ENCODE measurements around the gene NEK7. TPM values are rescaled to one million over a fixed set of nuclear protein-coding genes. Genes with fewer than 3 reads are reported as not detected.
"Not testable (repeated sequence)": the region's sequence is repeated elsewhere in the genome, so short reads cannot be mapped to it uniquely, and the experiment has no call there.

The NEK7 gene
- total RNA-seq, 1 experiment from 2014 or later = 49.2 TPM

DNA sequence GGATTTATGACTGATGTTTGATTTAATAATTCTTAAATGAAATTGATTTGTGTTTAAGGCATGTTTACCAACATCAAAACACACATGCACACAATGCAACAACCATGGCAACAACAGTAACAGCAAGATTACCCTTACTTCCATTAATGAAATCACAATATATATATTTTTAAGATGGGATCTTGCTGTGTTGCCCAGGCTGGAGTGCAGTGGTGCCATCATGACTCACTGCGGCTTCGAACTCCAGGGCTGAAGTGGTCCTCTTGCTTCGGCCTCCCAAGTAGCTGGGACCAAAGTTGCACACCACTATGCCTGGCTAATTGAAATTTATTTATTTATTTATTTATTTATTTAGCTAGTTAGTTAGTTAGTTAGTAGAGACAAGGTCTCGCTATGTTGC lies 27.7 kb downstream of the NEK7 start:
- DNase-seq (ENCODE audit: low read depth, low spot score) = no peak
- in situ Hi-C loops (cut with HindIII; ENCODE audit: low pct_unique_long_range_greater_than_20kb, low sequenced_read_pairs) = no loop called here

DNA sequence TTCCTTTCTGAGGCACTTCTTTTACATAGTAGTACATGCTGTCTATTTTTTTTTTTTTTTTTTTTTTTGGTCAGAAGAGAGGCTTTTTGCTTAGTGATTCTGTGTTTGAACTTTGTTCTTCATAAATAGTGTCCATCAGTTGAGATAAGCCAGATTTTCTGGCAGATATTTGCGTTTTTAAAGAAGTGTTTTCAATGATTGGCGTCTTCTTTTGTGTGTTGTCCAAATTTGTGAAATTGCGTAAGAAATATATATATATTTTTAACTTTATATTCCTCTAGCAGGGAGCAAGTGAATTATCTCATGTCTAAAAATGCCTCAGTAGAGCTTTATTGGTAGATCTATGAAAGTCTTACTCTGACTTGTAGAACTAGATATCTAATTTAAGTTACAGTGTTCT lies 28.3 kb downstream of the NEK7 start:
- in situ Hi-C loops (cut with HindIII; ENCODE audit: low pct_unique_long_range_greater_than_20kb, low sequenced_read_pairs) = no loop called here
- DNase-seq (ENCODE audit: low read depth, low spot score) = no peak

DNA sequence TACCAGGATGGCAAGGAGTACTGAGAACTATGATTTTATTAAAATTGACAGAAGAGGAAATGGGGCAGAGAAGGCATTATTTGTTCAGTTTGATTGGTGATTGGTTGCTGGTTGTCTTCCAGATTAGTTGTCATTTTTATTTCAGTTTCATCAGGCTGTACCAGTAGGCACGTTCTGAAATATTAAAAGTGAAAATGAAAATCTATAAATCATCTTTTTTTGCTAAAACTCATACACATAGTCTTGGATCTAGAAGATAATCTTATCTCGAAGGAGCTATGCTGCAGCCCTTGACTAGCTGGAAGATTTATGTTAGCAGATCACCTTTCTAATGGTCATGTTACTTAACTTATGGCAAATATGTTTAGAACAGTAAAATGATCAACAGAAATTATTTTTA lies 29.0 kb downstream of the NEK7 start:
- in situ Hi-C loops (cut with HindIII; ENCODE audit: low pct_unique_long_range_greater_than_20kb, low sequenced_read_pairs) = no loop called here
- DNase-seq (ENCODE audit: low read depth, low spot score) = no peak

DNA sequence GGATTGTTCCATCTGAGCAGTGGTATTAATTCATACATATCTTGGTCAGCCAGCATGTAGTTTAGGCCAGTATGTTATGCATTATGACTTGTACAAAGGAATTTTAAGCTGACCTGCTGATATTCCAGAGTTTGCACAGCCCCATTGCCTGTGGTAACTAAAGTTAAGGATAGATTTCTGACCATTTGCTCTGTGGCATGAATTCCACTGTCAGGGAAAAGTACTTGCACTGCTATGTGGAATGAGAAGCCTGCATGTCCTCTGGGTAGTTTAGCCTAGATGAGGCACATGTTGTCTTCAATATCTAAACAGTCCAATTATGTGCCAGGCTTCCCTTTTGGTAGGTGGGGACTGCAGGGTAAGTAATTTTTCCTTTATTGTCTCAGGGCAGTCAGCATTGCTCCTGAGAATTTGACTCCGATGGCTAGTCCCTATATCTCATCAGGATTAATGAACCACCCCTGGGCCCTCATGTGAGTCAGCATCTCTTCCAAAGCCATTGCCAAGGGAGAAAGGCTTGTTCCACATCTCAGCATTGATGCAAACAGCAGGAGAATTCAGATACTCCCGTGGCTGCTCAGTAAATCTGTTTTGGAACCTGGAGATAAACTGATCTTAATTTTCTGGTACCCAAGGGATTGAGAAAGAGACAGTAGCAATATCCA lies 30.2 kb downstream of the NEK7 start:
- no peak for DNase-seq (ENCODE audit: low read depth, low spot score)
- in situ Hi-C loops (cut with HindIII; ENCODE audit: low pct_unique_long_range_greater_than_20kb, low sequenced_read_pairs) = no loop called here

DNA sequence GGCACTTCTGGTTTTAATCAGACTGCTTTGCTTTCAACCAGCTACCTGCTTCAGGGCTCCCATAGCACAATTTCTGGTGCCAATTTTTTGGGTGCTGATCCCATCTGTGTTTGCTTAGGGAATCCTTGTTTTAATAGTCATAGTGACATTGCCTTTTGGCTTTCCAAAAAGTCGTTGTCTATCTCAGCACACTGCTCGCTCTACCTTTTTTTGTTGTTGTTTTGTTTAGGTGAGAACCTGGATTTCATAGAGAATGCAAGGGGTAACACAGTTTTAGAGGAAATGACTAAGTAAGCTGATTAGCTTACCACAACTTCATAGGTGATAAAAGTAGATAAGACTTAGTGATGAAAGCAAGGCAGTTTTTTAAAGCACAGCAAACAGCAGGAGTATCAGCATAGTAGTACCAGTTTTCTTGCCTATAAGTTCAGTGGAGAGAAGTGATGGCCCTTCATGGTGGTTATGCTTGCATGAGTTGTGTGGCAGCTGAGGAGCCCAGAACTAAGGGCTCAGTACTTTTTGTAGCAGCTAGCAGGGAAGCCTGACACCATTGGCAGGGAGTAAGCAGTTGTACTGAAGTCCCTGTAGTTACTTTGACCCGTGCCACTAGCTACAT lies 31.3 kb downstream of the NEK7 start:
- no peak for DNase-seq (ENCODE audit: low read depth, low spot score)
- in situ Hi-C loops (cut with HindIII; ENCODE audit: low pct_unique_long_range_greater_than_20kb, low sequenced_read_pairs) = no loop called here

DNA sequence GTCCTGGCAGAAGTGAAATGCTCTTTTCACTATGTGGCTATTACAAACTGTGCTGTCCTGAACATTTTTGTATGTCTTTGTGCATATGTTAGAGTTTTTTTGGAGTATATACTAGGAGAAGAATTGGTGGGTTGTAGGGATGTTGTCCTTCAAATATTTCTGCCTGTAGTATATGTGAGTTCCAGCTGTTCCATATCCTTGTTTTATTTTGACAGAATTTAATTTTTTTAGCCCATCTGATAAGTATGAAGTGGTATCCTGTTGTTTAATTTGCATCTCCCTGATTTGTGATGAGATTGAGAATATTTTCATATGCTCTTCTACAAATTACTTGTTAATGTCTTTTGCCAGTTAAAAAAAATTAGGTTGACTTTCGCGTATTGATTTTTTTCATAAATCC lies 34.3 kb downstream of the NEK7 start:
- in situ Hi-C loops (cut with HindIII; ENCODE audit: low pct_unique_long_range_greater_than_20kb, low sequenced_read_pairs) = no loop called here
- no peak for DNase-seq (ENCODE audit: low read depth, low spot score)

DNA sequence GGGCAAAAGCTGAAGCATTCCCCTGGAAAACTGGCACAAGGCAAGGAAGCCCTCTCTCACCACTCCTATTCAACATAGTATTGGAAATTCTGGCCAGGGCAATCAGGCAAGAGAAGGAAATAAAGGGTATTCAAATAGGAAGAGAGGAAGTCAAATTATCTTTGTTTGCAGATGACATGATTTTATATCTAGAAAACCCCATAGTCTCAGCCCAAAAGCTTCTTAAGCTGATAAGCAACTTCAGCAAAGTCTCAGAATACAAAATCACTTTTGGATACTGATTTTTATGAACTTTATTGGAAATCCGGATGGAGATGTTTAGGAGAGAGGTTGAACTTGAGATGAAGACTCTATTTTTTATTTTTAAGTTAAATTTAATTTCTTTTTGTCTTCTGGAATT lies 37.1 kb downstream of the NEK7 start:
- in situ Hi-C loops (cut with HindIII; ENCODE audit: low pct_unique_long_range_greater_than_20kb, low sequenced_read_pairs); DNase-seq (ENCODE audit: low read depth, low spot score): not testable (repeated sequence)

DNA sequence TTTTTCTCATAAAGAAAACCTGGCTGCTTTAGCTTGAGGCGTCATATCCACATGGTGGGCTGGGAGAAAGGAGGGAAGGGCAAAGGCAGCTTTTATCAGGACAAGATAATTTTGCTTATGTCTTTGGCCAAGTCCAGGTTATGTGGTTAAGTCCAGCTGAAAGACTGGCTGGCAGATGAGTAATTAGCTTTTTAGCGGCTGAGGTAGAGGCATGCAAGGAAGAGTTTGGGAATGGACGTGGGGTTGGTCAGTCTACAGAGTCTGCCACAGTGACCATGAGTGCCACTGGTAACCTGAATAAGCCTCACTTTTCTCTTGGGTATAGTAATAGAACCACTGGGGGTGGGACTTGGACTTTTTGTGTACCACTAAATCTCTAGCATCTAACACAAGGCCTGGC lies 39.8 kb downstream of the NEK7 start:
- in situ Hi-C loops (cut with HindIII; ENCODE audit: low pct_unique_long_range_greater_than_20kb, low sequenced_read_pairs) = no loop called here
- DNase-seq (ENCODE audit: low read depth, low spot score) = no peak

DNA sequence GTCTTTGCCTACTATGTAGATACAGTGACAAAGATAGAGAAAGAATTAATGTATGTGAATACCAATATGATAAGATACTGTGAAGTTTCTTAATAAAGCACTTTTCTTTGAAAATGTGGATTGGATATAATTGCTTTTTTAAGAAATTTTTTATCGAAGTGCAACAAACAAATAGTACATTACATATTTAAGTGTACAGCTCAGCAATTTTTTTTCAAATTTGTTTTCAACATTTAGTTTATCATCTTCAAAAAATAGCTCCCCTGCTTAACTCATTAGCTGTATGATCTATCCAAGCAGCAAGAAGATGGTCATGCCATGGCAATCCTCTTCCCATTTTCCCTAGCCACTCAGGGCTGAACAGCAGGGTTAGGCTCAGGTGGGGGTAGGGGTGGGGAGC lies 40.5 kb downstream of the NEK7 start:
- DNase-seq (ENCODE audit: low read depth, low spot score) = no peak
- in situ Hi-C loops (cut with HindIII; ENCODE audit: low pct_unique_long_range_greater_than_20kb, low sequenced_read_pairs) = no loop called here

DNA sequence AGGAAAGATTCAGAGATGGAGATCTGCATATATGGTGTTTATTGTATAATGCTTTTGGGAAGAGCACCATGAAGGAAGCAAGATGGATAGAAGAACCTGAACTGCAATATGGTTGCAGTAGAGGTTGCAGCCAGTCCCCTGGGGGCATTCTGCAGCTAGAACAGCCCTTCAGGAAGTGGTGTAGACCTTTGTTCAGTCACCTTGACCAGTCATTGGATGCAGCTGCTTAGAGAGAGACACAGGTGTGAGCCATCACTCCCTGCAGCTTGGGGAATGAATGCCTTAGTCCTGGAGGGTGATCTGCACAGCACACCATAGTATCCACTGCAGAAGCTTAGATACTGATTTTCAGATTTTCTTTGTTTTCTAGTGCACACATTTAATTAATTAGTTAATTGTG lies 42.3 kb downstream of the NEK7 start:
- in situ Hi-C loops (cut with HindIII; ENCODE audit: low pct_unique_long_range_greater_than_20kb, low sequenced_read_pairs) = no loop called here
- DNase-seq (ENCODE audit: low read depth, low spot score) = no peak

DNA sequence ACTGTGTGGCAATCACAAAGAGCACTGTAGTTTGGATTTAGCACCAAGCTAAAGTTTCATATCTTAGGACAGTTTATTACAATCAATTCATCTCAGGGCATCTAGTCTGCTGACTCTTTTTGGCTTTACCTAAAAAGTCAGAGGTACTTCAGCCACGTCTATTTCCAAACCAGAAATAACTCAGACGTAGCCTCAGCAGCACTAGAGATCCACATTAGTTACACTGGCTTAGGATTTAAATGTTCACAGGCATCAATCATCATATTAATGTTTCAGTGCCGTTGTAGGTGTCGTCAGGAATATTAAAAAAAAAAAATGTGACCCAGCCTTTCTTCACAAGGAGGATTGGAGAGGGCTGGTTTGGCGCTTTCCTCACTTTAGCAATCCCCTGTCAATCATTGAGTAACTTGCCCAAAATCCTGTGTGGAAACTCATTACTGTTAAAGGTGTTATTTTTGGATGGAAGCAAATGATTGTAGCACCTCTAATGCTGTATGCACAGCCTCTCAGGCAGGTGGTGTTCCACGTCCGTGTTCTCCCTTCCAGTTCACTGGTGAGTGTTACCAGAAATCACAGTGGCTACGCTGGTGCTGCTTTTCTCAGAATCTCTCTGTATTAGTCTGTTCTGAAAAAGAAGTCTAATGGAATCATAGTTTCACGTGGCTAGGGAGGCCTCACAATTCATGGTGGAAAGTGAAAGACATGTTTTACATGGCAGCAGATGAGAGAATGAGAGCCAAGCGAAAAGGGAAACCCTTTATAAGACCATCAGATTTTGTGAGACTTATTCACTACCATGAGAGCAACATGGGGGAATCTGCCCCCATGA lies 45.4 kb downstream of the NEK7 start:
- no peak for DNase-seq (ENCODE audit: low read depth, low spot score)
- in situ Hi-C loops (cut with HindIII; ENCODE audit: low pct_unique_long_range_greater_than_20kb, low sequenced_read_pairs) = no loop called here

DNA sequence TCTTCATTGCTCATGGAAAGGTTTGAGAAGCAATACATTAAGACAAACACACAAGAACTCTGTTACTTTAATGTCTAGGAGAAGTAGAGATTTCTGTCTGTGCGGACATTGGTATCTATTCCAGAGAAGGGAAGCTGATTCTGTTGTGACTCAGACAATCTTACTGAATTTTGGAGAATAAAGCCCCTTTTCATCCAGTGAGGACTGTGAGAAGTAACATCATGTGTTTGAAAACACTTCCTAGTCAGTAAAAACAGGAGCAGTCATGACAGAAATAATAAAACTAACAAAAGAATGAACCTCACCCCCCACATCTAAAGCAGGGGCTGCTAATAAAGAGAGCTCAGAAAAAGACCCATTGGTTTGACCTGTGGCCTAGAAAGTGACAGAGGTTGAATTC lies 46.6 kb downstream of the NEK7 start:
- peak; percentile 90 for DNase-seq (ENCODE audit: low read depth, low spot score)
- in situ Hi-C loops (cut with HindIII; ENCODE audit: low pct_unique_long_range_greater_than_20kb, low sequenced_read_pairs) = no loop called here

DNA sequence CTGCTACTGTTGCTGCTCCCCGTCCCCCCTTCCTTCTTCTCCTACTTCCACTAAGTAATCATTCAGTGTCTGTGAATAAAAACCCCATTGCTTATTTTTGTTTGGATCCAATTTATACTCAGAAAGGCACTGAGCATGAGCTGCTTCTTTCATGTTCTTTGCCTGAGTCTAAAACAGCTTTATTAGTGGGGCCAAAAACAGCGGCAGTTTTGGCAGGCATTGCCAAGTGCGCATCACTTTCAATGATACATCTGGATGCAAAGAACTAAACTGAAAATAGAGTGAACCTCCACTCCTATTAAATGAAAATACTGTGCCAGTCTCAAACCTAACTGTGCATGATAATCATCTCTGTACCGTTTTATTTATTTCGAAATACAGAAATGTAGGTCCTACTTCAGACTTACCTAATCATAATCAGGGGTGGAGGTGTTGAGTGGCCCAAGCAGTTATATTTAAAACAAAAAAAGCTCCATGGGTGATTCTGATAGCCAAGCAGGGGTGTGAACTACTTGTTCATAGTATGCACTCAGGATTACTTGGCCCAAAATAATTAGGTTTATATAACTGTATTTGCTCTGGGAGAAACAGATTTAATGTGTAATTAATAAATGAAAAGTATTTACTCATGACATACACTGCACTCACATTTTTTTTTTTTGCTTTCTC lies 48.4 kb downstream of the NEK7 start:
- in situ Hi-C loops (cut with HindIII; ENCODE audit: low pct_unique_long_range_greater_than_20kb, low sequenced_read_pairs) = no loop called here
- no peak for DNase-seq (ENCODE audit: low read depth, low spot score)

DNA sequence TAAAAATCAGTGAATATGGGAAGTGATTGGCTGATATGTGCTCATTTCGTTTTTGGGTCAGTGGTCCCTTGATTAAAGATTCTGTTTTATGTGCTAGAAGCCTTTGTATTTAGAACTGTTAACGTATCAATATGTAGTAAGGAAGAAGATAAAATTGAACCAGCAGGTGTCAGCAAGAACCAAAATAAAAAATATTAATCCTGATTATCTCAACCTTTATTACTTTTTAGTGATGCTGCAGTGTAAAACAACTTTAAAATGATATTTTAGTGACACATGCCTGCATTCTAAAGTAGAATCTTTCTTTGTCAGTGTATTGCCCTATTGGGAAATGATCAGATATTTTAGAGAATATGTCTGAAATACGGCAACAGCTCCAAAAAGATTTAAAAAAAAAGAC lies 49.5 kb downstream of the NEK7 start:
- DNase-seq (ENCODE audit: low read depth, low spot score) = no peak
- in situ Hi-C loops (cut with HindIII; ENCODE audit: low pct_unique_long_range_greater_than_20kb, low sequenced_read_pairs) = no loop called here

DNA sequence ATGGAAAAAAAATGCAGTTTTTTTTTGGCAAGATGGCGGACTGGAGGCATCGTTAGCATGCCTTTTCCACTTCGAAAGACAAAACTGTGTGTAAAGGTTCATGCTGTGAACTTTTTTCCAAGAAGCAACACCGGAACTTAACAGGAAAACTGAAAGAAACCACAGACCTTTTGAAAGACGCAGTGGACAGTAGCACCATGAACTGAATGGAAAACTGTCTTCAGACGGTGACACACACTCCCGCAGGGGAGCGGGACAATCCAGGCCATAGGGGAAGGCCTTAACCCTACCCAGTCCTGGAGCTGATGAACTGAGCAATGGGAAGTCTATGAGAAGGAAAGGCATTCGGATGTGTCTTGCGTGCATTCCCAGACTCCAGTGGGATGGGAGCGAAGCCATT lies 54.9 kb downstream of the NEK7 start:
- no peak for DNase-seq (ENCODE audit: low read depth, low spot score)
- in situ Hi-C loops (cut with HindIII; ENCODE audit: low pct_unique_long_range_greater_than_20kb, low sequenced_read_pairs) = no loop called here

DNA sequence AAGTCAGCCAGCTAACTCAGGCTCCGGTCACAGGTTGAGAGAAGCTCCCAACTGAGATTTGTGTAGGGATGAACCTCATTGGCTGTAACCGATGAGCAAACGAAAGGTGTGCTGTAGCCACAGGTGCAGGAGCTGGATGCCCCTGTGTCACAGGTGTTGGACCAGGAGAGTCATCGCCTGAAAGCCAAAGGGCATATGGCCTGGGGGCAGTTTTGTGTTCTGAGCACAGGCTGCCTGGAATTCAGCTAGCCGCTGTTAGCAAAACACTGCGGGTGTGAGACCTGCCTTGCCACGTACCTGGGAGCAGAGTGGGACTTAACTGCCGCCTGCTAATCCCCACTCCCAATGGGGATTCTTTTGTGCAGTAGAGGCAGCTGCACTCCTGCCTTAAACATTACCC lies 55.3 kb downstream of the NEK7 start:
- DNase-seq (ENCODE audit: low read depth, low spot score) = no peak
- in situ Hi-C loops (cut with HindIII; ENCODE audit: low pct_unique_long_range_greater_than_20kb, low sequenced_read_pairs) = no loop called here

DNA sequence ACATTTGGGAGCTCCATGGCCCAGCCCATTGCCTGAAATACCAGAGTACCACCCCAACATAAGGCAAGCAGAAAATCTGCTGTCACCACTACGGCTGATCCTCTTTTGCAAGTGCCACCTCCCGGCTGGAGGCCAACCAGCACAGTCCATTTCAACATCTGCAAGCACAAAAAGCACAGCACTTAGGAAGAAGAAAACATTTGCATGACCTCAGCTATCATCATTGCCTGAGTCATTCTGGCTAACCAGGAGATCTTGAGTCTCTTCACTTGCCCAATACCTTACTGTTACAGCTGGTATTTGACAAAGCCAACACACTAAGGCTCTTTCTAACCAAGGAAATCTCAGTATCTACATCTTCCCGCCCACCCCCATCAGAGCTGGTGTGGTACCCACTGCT lies 55.9 kb downstream of the NEK7 start:
- no peak for DNase-seq (ENCODE audit: low read depth, low spot score)
- in situ Hi-C loops (cut with HindIII; ENCODE audit: low pct_unique_long_range_greater_than_20kb, low sequenced_read_pairs) = no loop called here

DNA sequence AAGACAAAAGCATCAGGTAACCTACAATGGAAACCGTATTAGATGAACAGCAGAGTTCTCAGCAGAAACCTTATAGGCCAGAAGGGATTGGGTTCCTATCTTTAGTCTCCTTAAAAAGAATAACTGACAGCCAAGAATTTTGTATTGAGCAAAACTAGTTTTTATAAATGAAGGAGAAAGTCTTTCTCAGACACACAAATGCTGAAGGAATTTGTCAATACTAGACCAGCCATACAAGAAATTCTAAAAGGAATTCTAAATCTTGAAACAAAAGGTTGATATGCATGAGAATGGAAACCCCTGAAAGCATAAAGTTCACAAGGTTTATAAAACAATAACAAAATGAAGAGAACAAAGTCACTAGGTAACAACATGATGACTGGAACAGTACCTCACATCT lies 58.1 kb downstream of the NEK7 start:
- in situ Hi-C loops (cut with HindIII; ENCODE audit: low pct_unique_long_range_greater_than_20kb, low sequenced_read_pairs) = no loop called here
- no peak for DNase-seq (ENCODE audit: low read depth, low spot score)
